Measurements from ENCODE around the gene TBCCD1.

TBCCD1 gene

GRCh38 chr3:186590580-186591295 lies 23.6 kb upstream of the TBCCD1 start:
- TF ChIP-seq SIN3A (IDR thresholded peaks at IDR 0.05; ENCODE audit: borderline replicate concordance, insufficient read depth, low read length) (no peak), POLR2AphosphoS5 (IDR thresholded peaks at IDR 0.05; ENCODE audit: low read depth, low read length) (no peak), REST (IDR thresholded peaks at IDR 0.05; ENCODE audit: insufficient read depth in 1 of 2, low read depth in 2 of 2, low read length in 2 of 2) (no peak), TAF1 (IDR thresholded peaks at IDR 0.05; ENCODE audit: borderline replicate concordance, insufficient read depth, low read length) (no peak), FOXP2 (optimal IDR thresholded peaks at IDR 0.05; ENCODE audit: borderline replicate concordance, extremely low read depth, extremely low read length, insufficient read depth) (no peak)

- TF ChIP-seq REST (IDR thresholded peaks at IDR 0.05; ENCODE audit: insufficient read depth in 1 of 2, low read depth in 2 of 2, low read length in 2 of 2) (no peak), POLR2AphosphoS5 (IDR thresholded peaks at IDR 0.05; ENCODE audit: low read depth, low read length) (no peak), SIN3A (IDR thresholded peaks at IDR 0.05; ENCODE audit: borderline replicate concordance, insufficient read depth, low read length) (no peak), TAF1 (IDR thresholded peaks at IDR 0.05; ENCODE audit: borderline replicate concordance, insufficient read depth, low read length) (no peak), FOXP2 (optimal IDR thresholded peaks at IDR 0.05; ENCODE audit: borderline replicate concordance, extremely low read depth, extremely low read length, insufficient read depth) (no peak)
These were observed 22.9 kb upstream of the TBCCD1 start for GRCh38 chr3:186589856-186590579.

- TF ChIP-seq TAF1 (IDR thresholded peaks at IDR 0.05; ENCODE audit: borderline replicate concordance, insufficient read depth, low read length) = no peak
- TF ChIP-seq POLR2AphosphoS5 (IDR thresholded peaks at IDR 0.05; ENCODE audit: low read depth, low read length) = no peak
- no peak for TF ChIP-seq REST (IDR thresholded peaks at IDR 0.05; ENCODE audit: insufficient read depth in 1 of 2, low read depth in 2 of 2, low read length in 2 of 2)
- TF ChIP-seq SIN3A (IDR thresholded peaks at IDR 0.05; ENCODE audit: borderline replicate concordance, insufficient read depth, low read length) = no peak
- TF ChIP-seq FOXP2 (optimal IDR thresholded peaks at IDR 0.05; ENCODE audit: borderline replicate concordance, extremely low read depth, extremely low read length, insufficient read depth) = no peak
These were observed 22.0 kb upstream of the TBCCD1 start for GRCh38 chr3:186589121-186589520.

GRCh38 chr3:186588632-186589031 lies 21.5 kb upstream of the TBCCD1 start:
- TF ChIP-seq TAF1 (IDR thresholded peaks at IDR 0.05; ENCODE audit: borderline replicate concordance, insufficient read depth, low read length) (no peak), SIN3A (IDR thresholded peaks at IDR 0.05; ENCODE audit: borderline replicate concordance, insufficient read depth, low read length) (no peak), POLR2AphosphoS5 (IDR thresholded peaks at IDR 0.05; ENCODE audit: low read depth, low read length) (no peak), REST (IDR thresholded peaks at IDR 0.05; ENCODE audit: insufficient read depth in 1 of 2, low read depth in 2 of 2, low read length in 2 of 2) (no peak), FOXP2 (optimal IDR thresholded peaks at IDR 0.05; ENCODE audit: borderline replicate concordance, extremely low read depth, extremely low read length, insufficient read depth) (no peak)
